Erythroblast (primary cell): ENCODE results near the gene RPL3.

Source experiments
- GATA1 ChIP-seq: IDR thresholded peaks from 2 replicates; pipeline ENCODE4 v1.6.1; 2011; ENCODE audit warnings: low read depth, mild to moderate bottlenecking, control low read depth, low read length, moderate library complexity
- POLR2A ChIP-seq: IDR thresholded peaks from 2 replicates; pipeline ENCODE4 v1.6.1; 2011; ENCODE audit warnings: mild to moderate bottlenecking, low read length

- TF ChIP-seq POLR2A (no peak), GATA1 (no peak)
Observed at GRCh38 chr22:39270280-39270679, 49.1 kb downstream of the RPL3 start.
